GM10266 (cell line): Measurements from ENCODE around the gene VIPR1.

Experiments
- DNase-seq: peaks from one replicate; pipeline ENCODE4 v3.0.0; 2012; ENCODE audit errors: extremely low spot score
- CTCF ChIP-seq: IDR thresholded peaks from 2 replicates; pipeline ENCODE4 v1.5.1; 2012; ENCODE audit warnings: mild to moderate bottlenecking, low read depth; ENCODE audit not compliant: control insufficient read depth, insufficient read depth; ENCODE audit errors: missing control alignments

VIPR1 gene

GRCh38 chr3:42511201-42511600 is 8.8 kb downstream of the VIPR1 start:
- no peak for DNase-seq
- TF ChIP-seq CTCF: no peak

GRCh38 chr3:42511736-42512135 is 9.3 kb downstream of the VIPR1 start:
- no peak for DNase-seq
- no peak for TF ChIP-seq CTCF

- no peak for TF ChIP-seq CTCF
- DNase-seq: no peak
Observed at GRCh38 chr3:42513121-42513520, 10.7 kb downstream of the VIPR1 start.

GRCh38 chr3:42513521-42513920 is 11.1 kb downstream of the VIPR1 start:
- TF ChIP-seq CTCF: no peak
- DNase-seq: no peak

GRCh38 chr3:42514876-42515275 is 12.4 kb downstream of the VIPR1 start:
- no peak for DNase-seq
- no peak for TF ChIP-seq CTCF

- TF ChIP-seq CTCF: no peak
- DNase-seq: no peak
Observed at GRCh38 chr3:42515391-42515916, 13.0 kb downstream of the VIPR1 start.

- no peak for DNase-seq
- TF ChIP-seq CTCF: no peak
Observed at GRCh38 chr3:42515976-42516375, 13.5 kb downstream of the VIPR1 start.
